Prostate gland (tissue), 2 donors: ENCODE results near the gene DCT. TPM values are rescaled to one million over a fixed set of nuclear protein-coding genes. Genes with fewer than 3 reads are reported as not detected.

Experiments used
- DNase-seq: peaks from one replicate; pipeline ENCODE4 v3.0.0-alpha.2; 2019; ENCODE audit warnings: low spot score
- H3K27ac ChIP-seq, 2 donors: fragments of 200-600 bp; sonication (generic); 2 replicates each; pipeline ENCODE4 v1.5.1; 2017 to 2019
- H3K27me3 ChIP-seq: fragments of 200-600 bp; sonication (generic); replicated peaks from 2 replicates; pipeline ENCODE4 v1.5.1; 2019; ENCODE audit not compliant: insufficient read depth
- H3K36me3 ChIP-seq, 2 donors: fragments of 200-600 bp; sonication (generic); 1 replicate in 1 of 2; 2 replicates in 1 of 2; pipeline versions ENCODE4 v1.5.1 to v1.8.1; 2017 to 2019
- H3K4me1 ChIP-seq: fragments of 200-600 bp; sonication (generic); replicated peaks from 2 replicates; pipeline ENCODE4 v1.5.1; 2019
- H3K4me3 ChIP-seq, 2 donors: fragments of 200-600 bp; sonication (generic); 2 replicates each; pipeline ENCODE4 v1.5.1; 2017 to 2019
- H3K9me3 ChIP-seq: fragments of 200-600 bp; sonication (generic); 2 replicates; pipeline ENCODE4 v1.5.1; 2017
- POLR2A ChIP-seq: fragments of 450-650 bp; IDR thresholded peaks from one replicate; pipeline ENCODE4 v1.6.1; 2016; ENCODE audit warnings: antibody characterized with exemption, mild to moderate bottlenecking
- POLR2AphosphoS5 ChIP-seq: sonication (generic); formaldehyde crosslinking; IDR thresholded peaks from one replicate; pipeline ENCODE4 v1.6.1; 2017; ENCODE audit warnings: antibody characterized with exemption
- WGBS: methylation state at CpG from one replicate; pipeline ENCODE4 v1.1.5; 2018; 5-methylcytosine and 5-hydroxymethylcytosine counted together
- intact Hi-C: fragments of 100-400 bp; cut with DNase I; formaldehyde crosslinking; loops from one replicate; pipeline ENCODE4 v1.14.2; 2022
- total RNA-seq, 2 donors: library from RNA; depleted of rRNA; stranded (reverse); fragments of >200 nt; gene quantifications; one replicate each; pipeline ENCODE4 v1.1.0, GENCODE V29; 2016
- TF ChIP-seq, protein P1 (sequence below), 4 experiments: fragments of 200-600 bp in 2 of 4; fragments of 450-650 bp in 2 of 4; sonication (generic) in 2 of 4; IDR thresholded peaks; 1 replicate in 3 of 4; 2 replicates in 1 of 4; pipeline ENCODE4 v1.5.1; 2016 to 2019; ENCODE audit warnings: antibody characterized with exemption in 4 of 4, mild to moderate bottlenecking in 2 of 4, moderate library complexity in 2 of 4

The DCT gene
- total RNA-seq, 2 donors from 2014 or later, result 0.55 to 3.4 TPM

DNA sequence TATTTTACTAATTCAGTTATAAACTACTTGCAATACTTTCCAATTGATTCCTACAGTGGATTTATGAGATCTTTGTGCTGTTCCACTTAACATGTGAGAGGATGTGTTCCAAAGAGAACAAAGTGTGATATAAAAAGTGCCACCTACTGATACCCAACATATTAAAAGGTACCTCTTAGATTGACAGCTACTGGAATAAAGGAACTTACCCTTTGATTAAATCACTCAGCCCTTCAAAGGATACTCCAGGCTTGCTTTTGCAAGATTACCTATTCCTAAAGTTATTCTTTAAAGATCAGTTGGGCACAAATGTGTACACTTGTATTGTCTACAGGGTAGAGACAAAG, 65.9 kb downstream of the DCT start:
- no peaks in the 10 kb centered on the region for H3K4me1 ChIP-seq
- intact Hi-C loops, result no loop called here
- DNase-seq, result no peak
- TF ChIP-seq POLR2A, result no peak
- TF ChIP-seq, protein P1, sequence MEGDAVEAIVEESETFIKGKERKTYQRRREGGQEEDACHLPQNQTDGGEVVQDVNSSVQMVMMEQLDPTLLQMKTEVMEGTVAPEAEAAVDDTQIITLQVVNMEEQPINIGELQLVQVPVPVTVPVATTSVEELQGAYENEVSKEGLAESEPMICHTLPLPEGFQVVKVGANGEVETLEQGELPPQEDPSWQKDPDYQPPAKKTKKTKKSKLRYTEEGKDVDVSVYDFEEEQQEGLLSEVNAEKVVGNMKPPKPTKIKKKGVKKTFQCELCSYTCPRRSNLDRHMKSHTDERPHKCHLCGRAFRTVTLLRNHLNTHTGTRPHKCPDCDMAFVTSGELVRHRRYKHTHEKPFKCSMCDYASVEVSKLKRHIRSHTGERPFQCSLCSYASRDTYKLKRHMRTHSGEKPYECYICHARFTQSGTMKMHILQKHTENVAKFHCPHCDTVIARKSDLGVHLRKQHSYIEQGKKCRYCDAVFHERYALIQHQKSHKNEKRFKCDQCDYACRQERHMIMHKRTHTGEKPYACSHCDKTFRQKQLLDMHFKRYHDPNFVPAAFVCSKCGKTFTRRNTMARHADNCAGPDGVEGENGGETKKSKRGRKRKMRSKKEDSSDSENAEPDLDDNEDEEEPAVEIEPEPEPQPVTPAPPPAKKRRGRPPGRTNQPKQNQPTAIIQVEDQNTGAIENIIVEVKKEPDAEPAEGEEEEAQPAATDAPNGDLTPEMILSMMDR (IDR thresholded peaks at IDR 0.05), result no peak
- TF ChIP-seq POLR2AphosphoS5, result no peak
- no peak overlapping the region for H3K4me3 ChIP-seq
- no peak overlapping the region for H3K27ac ChIP-seq
- no peaks in the 10 kb centered on the region for H3K27me3 ChIP-seq
- H3K36me3 ChIP-seq, result no peaks in the 10 kb centered on the region
- no peaks in the 10 kb centered on the region for H3K9me3 ChIP-seq

DNA sequence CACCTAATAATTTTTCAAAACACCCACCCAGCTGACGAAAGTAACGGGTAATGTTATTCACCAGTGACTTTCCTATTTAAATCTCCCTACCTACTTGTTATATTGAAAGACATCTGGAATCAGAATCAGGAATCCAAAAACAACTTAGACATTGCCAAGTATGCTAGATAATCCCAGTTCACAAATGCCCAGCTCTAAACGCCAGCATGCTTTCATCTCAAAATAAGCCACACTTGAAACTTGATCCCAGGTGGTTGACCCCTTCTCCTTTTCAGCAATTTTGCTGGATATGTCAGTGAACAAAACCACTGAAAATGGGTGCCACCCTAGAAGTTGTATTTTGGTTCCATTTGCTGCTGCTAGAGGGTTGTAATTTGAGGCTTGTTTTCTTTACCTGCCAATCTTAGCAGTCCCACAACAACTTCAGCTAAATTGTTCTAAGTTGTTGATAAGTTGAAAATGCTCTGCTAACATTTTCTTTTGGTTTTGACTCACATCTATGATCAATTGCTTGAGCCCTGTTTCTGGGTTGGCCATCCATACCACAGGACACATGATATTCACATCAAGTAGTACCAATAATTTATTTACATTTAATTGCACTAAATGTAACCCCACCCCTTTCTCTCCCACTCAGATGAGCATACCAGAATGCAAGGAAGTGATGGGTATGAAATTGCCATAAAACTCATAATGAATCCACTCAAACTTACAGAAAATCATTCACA, 66.4 kb downstream of the DCT start:
- Histone ChIP-seq H3K4me1 (no peaks in the 10 kb centered on the region), H3K4me3 (no peak overlapping the region), H3K9me3 (no peaks in the 10 kb centered on the region), H3K27me3 (no peaks in the 10 kb centered on the region), H3K36me3 (no peaks in the 10 kb centered on the region), H3K27ac (no peak overlapping the region)
- intact Hi-C loops, result no loop called here
- no peak for DNase-seq
- TF ChIP-seq, protein P1 (IDR thresholded peaks at IDR 0.05), result no peak
- TF ChIP-seq POLR2A (no peak), POLR2AphosphoS5 (no peak)
- WGBS, result 65% methylated on average over 3 of the region's 3 CpGs

DNA sequence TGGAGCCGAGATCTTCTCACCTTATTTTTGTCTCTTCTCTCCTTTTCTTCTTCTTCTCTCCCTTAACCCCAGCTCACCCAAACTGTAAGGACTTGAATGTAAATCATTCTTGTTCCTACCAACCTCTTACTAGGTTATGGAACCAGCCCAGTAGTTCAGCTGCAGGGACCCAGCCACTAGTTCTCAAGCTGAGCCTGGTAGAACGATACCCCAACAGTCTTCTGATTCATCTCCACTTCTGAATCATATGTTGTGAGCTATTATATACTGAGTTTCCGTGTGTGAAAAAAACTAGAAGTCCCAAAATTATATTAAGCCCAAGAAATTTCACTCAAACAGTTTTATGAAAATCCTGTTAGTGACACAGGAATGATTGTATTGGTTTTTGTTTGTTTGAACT, 67.7 kb downstream of the DCT start:
- intact Hi-C loops, result no loop called here
- H3K9me3 ChIP-seq, result no peaks in the 10 kb centered on the region
- H3K27me3 ChIP-seq, result no peaks in the 10 kb centered on the region
- whole genome bisulfite sequencing, result 75% methylated on average over 3 of the region's 3 CpGs
- no peaks in the 10 kb centered on the region for H3K4me1 ChIP-seq
- no peak overlapping the region for H3K27ac ChIP-seq
- DNase-seq, result no peak
- no peaks in the 10 kb centered on the region for H3K36me3 ChIP-seq
- TF ChIP-seq POLR2AphosphoS5, result no peak
- TF ChIP-seq, protein P1 (IDR thresholded peaks at IDR 0.05), result no peak
- TF ChIP-seq POLR2A, result no peak
- H3K4me3 ChIP-seq, result no peak overlapping the region

DNA sequence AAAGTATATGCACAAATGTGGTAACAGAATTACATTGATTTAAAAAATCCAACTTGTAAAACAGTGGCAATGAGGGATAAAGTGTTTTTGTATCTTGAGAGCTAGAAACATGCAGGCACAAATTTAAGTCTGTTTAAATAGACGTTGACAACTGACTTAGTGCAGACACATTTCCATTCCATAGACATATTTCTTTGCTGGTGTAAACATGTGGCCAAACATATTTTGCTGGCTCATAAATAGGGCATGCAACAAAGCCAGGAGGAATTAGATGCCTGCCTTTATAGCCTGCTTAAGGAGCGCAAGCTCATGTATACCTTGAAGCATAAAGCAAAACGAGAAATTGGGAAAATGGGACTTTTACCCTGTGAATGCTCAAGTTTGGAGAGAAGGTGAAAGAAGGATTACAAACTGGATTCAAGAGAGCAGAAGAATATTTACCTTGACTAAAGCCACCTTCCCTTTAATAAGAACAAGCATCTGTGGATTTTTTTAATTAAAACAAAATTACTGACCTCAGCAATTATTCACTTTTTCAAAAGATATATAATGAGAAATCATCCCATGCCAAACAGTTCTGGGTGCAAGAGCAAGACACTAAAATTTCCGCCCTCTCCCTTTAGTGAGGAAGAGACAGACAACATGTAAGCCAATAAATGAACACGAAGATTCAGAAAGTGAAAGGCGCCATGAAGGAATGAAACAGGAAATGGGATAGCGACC, 71.0 kb downstream of the DCT start:
- Histone ChIP-seq H3K4me3 (no peak overlapping the region), H3K27me3 (no peaks in the 10 kb centered on the region), H3K4me1 (no peaks in the 10 kb centered on the region), H3K36me3 (no peaks in the 10 kb centered on the region), H3K9me3 (no peaks in the 10 kb centered on the region), H3K27ac (no peak overlapping the region)
- TF ChIP-seq POLR2AphosphoS5 (no peak), POLR2A (no peak)
- TF ChIP-seq, protein P1 (IDR thresholded peaks at IDR 0.05), result no peak
- no peak for DNase-seq
- 86% methylated on average over 7 of the region's 7 CpGs for WGBS
- intact Hi-C loops, result no loop called here

DNA sequence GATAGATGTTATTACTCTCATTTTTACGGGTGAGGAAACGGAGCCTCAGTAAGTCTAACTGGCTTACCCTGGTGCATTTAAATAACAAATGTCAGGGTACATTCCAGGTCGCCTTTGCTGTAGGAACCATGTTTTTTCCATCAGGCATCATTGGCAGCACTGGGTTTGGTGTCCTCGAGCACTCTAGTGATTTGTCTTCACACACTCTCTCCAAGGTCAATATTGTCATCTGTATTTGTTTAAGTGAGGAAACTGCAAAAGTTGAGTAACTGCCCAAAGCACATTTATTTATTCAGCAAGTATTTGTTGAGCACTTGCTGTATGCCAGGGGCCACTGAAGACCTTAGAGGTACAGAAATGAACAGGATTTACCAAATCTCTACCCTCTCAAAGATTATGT, 78.6 kb downstream of the DCT start:
- Histone ChIP-seq H3K4me1 (no peaks in the 10 kb centered on the region), H3K4me3 (no peak overlapping the region), H3K27ac (no peak overlapping the region), H3K36me3 (no peaks in the 10 kb centered on the region), H3K27me3 (no peaks in the 10 kb centered on the region), H3K9me3 (no peaks in the 10 kb centered on the region)
- no peak for TF ChIP-seq POLR2A
- no peak for TF ChIP-seq POLR2AphosphoS5
- TF ChIP-seq, protein P1 (IDR thresholded peaks at IDR 0.05), result no peak
- no peak for DNase-seq
- 78% methylated on average over 4 of the region's 4 CpGs for WGBS
- intact Hi-C loops, result no loop called here
